GM10266 (cell line): ENCODE results near the gene AKNAD1.
"Not testable (repeated sequence)": the region's sequence is repeated elsewhere in the genome, so short reads cannot be mapped to it uniquely, and the experiment has no call there.

ENCODE experiments used
- DNase-seq: peaks from one replicate; pipeline ENCODE4 v3.0.0; 2012; ENCODE audit errors: extremely low spot score
- TF ChIP-seq, protein P1 (sequence below): IDR thresholded peaks from 2 replicates; pipeline ENCODE4 v1.5.1; 2012; ENCODE audit warnings: mild to moderate bottlenecking, low read depth; ENCODE audit not compliant: control insufficient read depth, insufficient read depth; ENCODE audit errors: missing control alignments

AKNAD1 gene

GRCh38 chr1:108801101-108801500 lies 55.8 kb downstream of the AKNAD1 start:
- DNase-seq: no peak

GRCh38 chr1:108799001-108799400 lies 57.9 kb downstream of the AKNAD1 start:
- no peak for DNase-seq
- TF ChIP-seq, protein P1, sequence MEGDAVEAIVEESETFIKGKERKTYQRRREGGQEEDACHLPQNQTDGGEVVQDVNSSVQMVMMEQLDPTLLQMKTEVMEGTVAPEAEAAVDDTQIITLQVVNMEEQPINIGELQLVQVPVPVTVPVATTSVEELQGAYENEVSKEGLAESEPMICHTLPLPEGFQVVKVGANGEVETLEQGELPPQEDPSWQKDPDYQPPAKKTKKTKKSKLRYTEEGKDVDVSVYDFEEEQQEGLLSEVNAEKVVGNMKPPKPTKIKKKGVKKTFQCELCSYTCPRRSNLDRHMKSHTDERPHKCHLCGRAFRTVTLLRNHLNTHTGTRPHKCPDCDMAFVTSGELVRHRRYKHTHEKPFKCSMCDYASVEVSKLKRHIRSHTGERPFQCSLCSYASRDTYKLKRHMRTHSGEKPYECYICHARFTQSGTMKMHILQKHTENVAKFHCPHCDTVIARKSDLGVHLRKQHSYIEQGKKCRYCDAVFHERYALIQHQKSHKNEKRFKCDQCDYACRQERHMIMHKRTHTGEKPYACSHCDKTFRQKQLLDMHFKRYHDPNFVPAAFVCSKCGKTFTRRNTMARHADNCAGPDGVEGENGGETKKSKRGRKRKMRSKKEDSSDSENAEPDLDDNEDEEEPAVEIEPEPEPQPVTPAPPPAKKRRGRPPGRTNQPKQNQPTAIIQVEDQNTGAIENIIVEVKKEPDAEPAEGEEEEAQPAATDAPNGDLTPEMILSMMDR: no peak

More at GRCh38 chr1:108801101-108801500, 55.8 kb downstream of the AKNAD1 start:
- TF ChIP-seq, protein P1: no peak

GRCh38 chr1:108792420-108792819 lies 64.5 kb downstream of the AKNAD1 start:
- TF ChIP-seq, protein P1: no peak
- DNase-seq: no peak

DNA sequence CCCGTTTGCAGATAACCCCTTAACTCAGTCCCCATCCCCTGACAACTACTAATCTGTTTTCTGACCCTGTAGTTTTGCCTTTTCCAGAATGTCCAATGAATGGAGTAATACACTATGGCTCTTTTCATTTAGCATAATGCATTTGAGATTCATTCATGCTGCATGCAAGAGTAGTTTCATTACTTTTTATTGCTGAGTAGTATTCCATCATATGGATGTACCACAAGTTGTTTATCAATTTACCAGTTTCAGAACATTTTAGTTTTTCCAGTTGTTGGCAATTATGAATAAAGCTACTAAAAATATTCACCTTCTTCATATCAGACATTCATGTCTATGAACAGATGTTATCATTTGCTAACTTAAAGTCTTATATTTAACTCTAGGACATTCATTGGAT lies 65.1 kb downstream of the AKNAD1 start:
- DNase-seq: no peak
- TF ChIP-seq, protein P1: no peak

- TF ChIP-seq, protein P1: no peak
Observed at GRCh38 chr1:108785880-108786279, 71.0 kb downstream of the AKNAD1 start.

DNA sequence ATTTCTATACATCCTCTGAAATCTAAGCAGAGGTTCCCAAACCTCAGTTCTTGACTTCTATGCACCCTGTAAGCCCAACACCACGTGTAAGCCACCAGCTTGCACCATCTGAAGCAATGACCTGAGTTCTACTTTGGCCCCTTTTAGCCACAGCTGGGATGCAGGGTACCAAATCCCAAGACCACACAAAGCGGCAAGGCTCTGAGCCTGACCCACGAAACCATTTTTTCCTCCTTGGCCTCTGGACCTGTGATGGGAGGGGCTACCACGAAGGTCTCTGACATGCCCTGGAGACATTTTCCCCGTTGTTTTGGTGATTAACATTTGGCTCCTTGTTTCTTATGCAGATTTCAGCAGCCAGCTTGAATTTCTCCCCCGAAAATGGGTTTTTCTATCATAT lies 71.6 kb downstream of the AKNAD1 start:
- no peak for DNase-seq
- TF ChIP-seq, protein P1: no peak

More at GRCh38 chr1:108785880-108786279, 71.0 kb downstream of the AKNAD1 start:
- DNase-seq: no peak

- DNase-seq: not testable (repeated sequence)
Observed at GRCh38 chr1:108781575-108781944, 75.3 kb downstream of the AKNAD1 start.

DNA sequence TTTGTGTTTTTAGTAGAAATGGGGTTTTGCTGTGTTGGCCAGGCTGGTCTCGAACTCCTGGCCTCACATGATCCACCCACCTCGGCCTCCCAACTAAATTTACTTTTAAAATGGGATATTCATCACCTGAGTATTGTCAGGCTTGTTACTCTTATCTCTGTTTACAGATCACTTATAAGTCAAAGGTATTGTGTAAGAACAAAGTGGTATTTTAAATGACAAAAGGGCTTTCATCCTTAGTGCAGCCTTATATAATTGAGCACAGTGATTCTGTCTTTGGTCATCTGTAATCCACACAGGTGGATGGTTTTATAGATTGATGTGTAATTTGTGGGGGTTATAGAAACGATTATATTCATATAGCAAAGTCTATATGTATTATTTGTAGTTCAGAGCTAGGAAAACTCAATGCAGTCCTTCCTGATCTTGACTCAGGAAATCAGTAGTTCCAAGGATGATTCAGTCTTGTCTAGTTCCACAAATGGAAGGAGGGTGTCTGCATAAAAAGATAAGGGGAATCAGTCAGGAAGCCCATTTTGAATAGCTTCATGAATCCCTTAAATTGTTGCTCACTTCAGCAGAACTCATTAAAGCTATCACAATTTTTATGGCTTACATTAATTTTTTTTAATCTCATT lies 75.8 kb downstream of the AKNAD1 start:
- DNase-seq: no peak
- TF ChIP-seq, protein P1: no peak
